KOPT-K1 (cell line): ENCODE measurements around the gene STX10.

ENCODE experiments used
- H3K27ac ChIP-seq: fragments of 200-600 bp; sonication (generic); 2 replicates; pipeline ENCODE4 v1.5.1; 2016; ENCODE audit warnings: antibody characterized with exemption, mild to moderate bottlenecking, low read depth, low read length; ENCODE audit not compliant: poor library complexity, severe bottlenecking
- H3K36me3 ChIP-seq: fragments of 200-600 bp; sonication (generic); 2 replicates; pipeline ENCODE4 v1.5.1; 2017; ENCODE audit warnings: antibody characterized with exemption, mild to moderate bottlenecking, low read length, moderate library complexity; ENCODE audit not compliant: insufficient read depth
- H3K9me3 ChIP-seq: fragments of 200-600 bp; sonication (generic); 2 replicates; pipeline ENCODE4 v1.5.1; 2017; ENCODE audit warnings: antibody characterized with exemption, low read length, mild to moderate bottlenecking; ENCODE audit not compliant: insufficient read depth, poor library complexity, severe bottlenecking

STX10 gene

DNA sequence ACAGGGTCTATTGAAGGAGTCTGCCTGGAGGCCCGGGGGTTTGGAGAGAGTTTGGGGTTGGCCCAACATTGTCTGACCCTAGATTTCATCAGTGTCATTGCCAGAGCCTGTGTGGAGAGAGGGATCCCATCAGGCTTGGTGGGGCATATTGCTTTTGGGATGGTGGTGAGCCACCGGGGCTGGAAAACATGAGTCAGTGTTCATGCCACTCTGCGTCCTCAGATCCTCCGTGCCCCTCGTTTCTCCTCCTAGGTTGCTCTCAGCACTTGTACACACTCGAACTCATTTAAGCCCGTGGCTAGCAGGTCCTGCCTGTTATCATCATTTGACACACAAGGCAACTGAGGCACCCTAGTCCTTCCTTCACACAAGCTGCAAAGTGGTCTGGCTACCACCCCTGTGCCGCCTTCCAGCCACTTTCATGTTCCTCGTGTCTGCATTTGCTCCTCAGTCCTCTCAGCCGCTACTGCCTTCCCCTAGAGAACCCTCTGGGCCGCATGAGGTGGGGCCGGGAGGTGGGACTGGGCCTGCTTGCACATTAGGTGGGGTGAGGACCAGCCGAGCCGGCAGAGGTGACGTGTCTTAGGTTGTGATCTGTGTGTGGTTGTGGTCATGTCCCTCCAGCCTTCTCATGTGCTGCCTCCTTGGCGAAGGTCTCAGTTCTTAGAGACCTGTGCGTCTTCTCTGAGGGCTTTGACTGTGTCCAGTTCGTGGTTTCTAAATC lies 28.5 kb downstream of the STX10 start:
- H3K27ac ChIP-seq, result no peak overlapping the region
- no peaks in the 10 kb centered on the region for H3K9me3 ChIP-seq
- H3K36me3 ChIP-seq, result peaks cover 61% of the 10 kb centered on the region

DNA sequence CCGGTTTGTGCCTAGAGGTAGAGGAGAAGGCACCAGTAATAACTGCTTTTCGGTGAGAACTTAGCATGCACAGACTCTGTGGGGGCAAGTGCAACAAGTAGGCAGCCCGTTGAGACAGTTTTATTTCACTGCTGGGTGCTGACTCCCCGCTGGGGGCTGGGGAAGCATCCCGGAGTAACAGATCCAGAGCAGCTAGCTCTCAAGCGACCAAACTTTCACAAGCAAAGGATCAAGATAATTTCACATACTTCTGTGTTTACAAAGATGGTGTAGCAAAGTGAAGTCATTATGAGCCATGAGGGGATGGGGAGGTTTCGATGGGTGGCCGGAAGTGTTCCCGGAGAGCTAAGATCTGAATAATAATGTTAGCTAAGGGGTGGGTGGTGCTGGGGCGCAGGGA lies 29.4 kb downstream of the STX10 start:
- Histone ChIP-seq H3K9me3 (no peaks in the 10 kb centered on the region), H3K36me3 (peaks cover 52% of the 10 kb centered on the region), H3K27ac (no peak overlapping the region)

DNA sequence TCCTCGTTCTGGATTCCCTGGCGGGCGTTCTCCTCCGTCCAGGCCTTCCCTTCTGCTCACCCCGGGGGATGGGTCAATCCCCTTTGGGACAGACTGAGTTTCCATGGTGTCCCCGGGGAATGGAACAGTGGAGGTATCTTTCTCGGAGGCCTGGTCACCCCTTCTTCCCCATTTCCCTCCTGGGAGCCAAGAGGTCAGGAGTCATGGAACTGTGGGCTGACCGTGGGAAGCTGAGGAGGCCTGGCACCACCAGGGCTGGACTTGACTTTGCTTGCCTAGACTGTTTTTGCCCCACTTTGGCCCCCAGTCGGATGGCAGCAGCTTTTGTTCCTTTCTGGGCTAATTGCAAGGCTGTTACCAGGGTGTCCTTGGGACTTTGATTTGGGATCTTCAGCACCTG lies 30.1 kb downstream of the STX10 start:
- H3K9me3 ChIP-seq, result no peaks in the 10 kb centered on the region
- peaks cover 52% of the 10 kb centered on the region for H3K36me3 ChIP-seq
- no peak overlapping the region for H3K27ac ChIP-seq

DNA sequence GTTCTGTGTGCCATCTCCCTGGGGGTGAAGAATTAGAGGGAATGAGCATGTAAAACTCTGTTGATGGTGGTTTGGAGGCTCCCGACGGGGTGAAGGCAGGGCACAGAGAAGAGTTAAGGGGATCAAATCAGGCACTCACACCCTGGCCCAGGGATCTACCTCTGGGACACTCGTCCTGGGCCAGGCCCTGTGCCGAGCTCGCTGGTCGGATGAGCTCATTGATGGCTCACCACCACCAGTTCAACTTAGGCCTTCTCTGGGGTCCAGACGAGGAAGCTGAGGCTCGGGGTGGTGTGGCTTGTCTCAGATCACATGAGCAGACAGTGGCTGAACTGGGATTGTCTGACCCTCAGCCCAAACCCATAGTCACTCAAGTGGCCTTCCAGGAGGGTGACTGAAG lies 30.5 kb downstream of the STX10 start:
- Histone ChIP-seq H3K27ac (peak overlapping the region; percentile 91), H3K36me3 (peaks cover 52% of the 10 kb centered on the region), H3K9me3 (no peaks in the 10 kb centered on the region)

DNA sequence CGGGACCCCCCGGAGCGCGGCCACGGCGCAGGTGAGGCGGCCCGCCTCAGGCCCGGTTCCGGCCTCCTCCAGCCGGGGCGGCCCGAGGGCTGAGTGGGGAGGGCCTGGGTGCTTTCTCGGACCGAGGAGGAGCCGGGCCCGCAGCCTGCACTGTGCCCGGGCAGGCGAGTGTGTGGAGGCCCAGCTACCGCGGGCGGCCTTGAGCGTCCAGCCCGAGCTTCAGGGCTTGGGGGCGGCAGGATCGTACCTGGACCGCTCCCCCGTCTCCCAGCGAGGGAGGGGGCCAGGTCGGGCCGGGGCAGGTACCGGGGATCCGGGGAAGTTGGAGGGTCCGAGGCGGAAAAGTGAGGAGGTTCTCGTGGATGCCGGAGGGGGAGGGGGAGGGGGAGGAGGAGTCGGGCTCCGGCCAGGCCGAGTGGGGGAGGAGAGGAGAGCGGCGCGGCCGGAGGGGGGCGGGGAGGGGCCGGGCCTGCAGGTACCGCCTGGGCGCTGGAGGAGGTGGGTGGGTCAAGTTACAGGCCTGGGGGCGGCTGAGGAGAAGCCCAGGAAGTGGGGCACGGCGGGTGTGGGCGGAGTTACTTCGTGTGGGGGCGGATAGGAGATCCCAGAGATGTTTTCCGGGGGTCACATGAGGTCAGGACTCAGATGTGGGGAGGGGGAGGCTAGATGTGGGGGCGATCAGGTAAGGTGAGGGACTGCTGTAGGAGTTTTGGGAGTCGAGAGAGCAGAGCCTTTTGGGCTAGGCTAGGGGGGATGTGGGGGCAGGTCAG lies 31.6 kb downstream of the STX10 start:
- Histone ChIP-seq H3K27ac (peak overlapping the region; percentile 91), H3K9me3 (no peaks in the 10 kb centered on the region), H3K36me3 (peaks cover 52% of the 10 kb centered on the region)

DNA sequence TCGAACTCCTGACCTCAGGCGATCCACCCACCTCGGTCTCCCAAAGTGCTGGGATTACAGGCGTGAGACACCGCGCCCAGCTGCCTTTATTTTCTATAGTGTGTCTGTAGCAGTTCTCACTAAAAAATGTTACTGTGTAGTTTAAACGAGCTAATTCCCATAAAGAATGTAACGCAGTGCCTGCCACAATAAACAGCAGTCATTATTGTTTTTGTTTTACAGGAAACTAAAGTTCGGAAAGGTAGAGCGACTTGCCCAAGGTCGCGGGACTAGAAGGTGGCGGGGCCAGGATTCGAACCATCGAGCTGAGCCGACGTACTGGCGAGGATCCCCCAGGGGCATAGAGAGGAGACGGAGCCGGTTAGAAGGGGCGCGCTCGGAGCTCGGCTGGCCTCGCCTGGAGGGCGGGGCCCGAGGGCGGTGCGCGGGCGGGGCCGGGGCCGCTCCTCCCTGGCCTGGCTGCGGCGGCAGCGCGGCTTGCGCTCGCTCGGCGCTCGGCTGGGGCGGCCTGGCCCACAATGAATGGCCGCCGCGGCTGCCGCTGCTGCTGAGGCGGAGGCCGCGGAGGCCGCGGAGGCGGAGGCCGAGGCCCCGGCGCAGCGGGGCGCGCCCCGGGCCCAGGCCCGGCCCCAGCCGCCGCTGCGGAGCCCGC lies 32.3 kb downstream of the STX10 start, which contains the start of gene NACC1:
TSS of gene NACC1 (plus strand) at position 493 of the 652 bp plus-strand sequence. CDS start 16,944 bp downstream, outside the sequence.
- H3K36me3 ChIP-seq, result peaks cover 52% of the 10 kb centered on the region

DNA sequence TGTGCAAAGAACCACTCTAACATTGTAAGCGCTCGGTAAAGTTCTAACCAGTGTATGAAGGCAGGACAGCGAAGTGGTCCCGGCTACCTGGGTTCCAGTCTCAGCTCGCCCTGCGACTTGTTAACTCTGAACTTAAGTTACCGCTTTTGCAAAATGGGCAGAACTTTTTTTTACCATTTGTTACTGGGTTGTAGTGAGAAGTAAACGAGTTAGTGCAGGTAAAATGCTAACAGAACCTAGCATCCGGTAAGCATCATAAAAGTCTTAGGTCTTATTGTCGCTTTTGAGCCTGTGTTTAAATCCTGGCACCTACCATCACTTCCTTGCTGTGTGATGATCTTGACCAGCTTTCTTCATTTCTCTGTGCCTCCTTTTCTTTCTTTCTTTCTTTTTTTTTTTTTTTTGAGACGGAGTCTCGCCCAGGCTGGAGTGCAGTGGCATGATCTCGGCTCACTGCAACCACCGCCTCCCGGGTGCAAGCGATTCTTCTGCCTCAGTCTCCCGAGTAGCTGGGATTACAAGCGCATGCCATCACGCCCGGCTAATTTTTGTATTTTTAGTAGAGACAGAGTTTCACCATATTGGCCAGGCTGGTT lies 32.9 kb downstream of the STX10 start:
- Histone ChIP-seq H3K36me3 (peaks cover 52% of the 10 kb centered on the region), H3K9me3 (no peaks in the 10 kb centered on the region), H3K27ac (peak overlapping the region; percentile 91)

More for the DNA sequence above, 32.3 kb downstream of the STX10 start, which contains the start of gene NACC1:
- H3K9me3 ChIP-seq, result no peaks in the 10 kb centered on the region
- H3K27ac ChIP-seq, result peak within 1 kb of the TSS; percentile 91

DNA sequence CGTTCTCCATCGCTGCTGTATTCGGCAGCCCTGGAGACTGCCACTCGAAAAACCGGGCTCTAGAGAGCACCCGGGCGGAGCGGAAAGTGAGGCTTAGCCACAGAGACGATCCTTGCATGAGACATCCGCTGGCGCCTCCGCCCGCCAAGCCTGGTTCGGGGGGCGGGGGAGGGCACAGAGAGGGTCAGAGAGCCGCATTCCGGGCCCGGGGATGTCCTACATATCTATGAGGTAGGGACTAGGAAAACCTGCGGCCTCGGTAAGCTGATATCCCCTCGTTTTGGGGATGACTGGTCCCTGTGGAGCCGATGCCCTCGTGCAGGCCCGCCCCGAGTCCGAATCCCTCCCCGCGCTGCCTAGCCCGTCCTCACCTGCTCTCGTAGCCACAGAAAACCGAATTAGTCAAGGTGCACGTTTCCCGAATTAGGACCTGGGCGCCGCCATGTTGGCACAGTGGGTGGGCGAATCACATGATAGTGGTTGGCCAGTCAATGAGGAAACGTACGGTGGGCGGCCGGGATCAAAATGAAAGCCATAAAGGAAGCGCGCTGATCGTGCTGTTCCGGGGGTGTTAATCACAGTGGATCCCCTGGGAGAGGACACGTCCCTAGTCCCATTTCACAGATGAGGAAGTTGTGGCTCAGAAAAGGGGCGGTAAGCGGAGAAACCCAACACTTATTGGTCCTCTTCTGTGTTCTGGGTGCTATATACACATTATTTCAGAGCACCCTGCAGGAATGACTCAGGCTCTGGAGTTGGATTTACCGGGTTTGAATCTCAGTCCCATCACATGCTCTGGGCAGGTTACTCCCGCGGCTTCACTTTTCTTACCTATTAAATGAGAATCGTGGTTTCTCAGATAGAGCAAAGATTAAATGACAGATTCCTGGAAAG lies 33.6 kb downstream of the STX10 start, which contains the start of gene TRMT1:
TSS of gene TRMT1 (minus strand) at position 459 of the 894 bp plus-strand sequence. CDS start at position 118, 341 bp downstream.
- Histone ChIP-seq H3K9me3 (no peaks in the 10 kb centered on the region), H3K27ac (peak within 1 kb of the TSS; percentile 91), H3K36me3 (peaks cover 50% of the 10 kb centered on the region)

DNA sequence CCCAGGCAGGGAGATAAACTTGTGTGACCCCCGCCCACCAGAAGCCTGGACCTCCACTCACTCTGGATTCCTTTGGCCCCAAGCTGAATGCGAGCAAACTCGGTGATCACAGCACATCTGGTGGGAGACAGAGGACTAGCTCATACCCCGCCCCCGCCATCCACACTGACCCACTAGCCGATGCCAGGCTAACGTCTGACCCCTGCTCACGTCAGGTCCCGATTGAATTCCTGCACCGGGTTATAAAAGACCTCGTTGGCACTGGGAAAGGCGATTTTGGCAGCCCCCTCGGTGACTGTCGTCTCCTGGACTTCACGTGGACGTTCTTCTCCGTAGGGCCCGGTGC lies 34.3 kb downstream of the STX10 start:
- Histone ChIP-seq H3K9me3 (no peaks in the 10 kb centered on the region), H3K27ac (peak overlapping the region; percentile 91), H3K36me3 (peaks cover 44% of the 10 kb centered on the region)

DNA sequence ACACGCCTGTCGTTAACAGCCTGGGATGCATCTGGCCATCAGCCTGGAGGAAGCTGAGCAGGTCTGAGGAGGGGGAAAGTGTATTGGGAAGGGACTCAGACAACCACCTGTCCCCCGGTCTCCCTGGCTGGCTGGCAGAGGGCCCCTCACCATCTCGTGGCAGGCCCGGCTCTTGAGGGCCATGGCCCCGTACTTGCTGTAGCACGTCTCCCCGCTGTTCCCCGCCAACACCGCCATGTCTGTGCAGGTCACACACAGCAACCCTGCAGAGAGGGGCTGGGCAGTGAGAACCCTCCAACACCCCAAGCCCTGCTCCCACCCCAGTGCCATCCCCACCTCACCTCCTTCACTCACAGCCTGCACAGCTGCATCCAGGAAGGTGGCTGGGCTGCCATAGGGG lies 37.6 kb downstream of the STX10 start:
- Histone ChIP-seq H3K9me3 (no peaks in the 10 kb centered on the region), H3K27ac (no peak overlapping the region), H3K36me3 (peaks cover 55% of the 10 kb centered on the region)

DNA sequence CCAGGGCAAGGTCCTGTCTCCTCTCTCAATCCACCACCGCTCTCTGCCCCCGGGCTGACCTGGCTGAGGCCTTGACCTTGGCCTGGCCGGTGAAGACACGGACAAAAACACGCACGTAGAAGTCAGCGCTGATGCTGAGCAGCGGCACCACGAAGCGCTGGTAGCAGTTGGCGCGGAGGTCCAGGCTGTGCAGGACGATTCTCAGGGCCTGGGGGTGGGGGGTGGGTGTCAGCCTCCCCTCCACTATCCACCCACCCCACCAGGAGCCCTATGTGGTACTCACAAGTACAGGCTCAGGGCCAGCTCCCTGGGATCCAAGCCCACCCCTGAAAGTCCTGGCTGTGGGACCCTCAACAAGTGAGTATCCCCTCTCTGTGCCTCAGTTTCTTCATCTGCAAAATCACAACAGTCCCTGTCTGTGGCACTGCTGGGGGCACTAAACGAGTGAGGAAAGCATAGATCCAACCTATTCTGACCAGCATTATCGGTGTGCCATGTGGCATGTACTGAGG lies 40.0 kb downstream of the STX10 start:
- H3K27ac ChIP-seq, result no peak overlapping the region
- peaks cover 60% of the 10 kb centered on the region for H3K36me3 ChIP-seq
- no peaks in the 10 kb centered on the region for H3K9me3 ChIP-seq

DNA sequence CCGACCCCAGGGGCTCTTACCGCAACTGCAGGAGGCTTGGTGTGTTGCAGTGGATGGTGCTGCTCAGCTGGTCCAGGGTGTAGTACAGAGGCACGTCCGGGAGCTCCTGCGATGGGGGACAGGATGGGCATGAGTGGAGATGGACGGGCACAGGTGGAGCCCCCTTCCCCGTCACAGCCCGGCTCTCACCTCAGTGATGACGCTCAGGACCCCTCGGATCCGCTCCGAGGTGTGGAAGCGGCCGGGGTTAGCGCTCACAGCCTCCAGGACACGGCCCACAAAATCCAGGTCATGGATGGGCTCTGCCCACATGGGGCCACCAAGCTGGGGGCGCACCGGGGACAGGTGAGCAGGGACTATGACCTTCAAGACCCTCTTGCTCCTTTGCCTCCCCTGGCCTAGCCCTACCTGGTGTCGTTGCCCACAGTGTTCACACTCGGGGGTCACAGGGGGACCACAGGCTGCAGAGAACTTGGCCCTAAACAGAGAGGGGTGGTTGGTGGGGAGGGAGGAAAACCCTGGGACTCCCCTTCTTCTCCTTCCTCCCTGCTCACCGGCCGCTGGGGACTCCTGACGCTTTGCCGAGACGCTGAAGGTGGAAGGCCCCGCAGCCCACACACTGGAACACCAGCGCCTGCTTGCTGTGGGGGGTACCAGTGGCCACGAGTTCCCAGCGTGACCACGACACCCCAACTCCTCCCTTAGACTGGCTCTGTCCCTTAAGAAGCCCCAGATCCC lies 40.6 kb downstream of the STX10 start:
- H3K27ac ChIP-seq, result no peak overlapping the region
- peaks cover 60% of the 10 kb centered on the region for H3K36me3 ChIP-seq
- H3K9me3 ChIP-seq, result no peaks in the 10 kb centered on the region

DNA sequence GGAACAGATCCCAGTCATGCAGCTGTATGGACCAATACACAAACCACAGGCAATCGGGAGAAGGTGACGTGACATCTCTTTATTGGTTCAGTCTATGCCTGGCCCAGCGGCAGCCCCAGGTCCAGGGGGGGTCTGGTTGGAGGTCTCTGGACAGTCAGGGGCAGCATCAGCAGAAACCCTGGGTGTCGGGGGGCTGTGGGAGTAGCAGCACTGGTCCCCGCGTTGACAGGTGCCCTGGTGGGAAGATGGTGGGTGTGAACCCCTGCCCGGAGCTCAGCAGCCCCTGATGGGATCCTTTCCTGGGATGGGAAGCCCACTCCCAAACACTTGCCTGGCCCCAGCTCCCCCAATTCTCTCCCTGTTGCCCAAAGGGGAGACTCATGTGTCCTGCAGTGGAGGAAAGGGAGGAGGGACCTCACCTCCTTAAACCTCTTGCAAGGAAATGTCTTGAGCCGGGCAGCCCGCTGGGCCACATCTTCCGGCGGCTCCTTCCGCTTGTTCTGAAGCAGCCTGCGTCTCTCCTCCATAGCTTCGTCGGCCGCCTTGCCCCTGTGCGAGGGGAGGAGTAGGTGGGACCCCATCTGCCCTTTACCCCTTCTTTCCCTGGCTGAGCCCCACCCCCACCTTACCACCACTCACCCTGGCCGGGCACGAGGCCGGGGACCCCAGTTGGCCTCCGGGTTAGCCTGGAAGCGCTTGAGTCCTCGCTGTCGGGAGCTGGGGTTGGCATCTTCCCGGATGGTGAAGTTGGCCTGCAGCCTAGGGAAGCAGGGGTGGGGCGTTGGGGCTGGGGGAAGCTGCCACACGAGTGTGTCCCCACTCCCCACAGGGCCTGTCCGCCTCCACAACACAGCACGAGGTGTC lies 45.1 kb downstream of the STX10 start:
- no peaks in the 10 kb centered on the region for H3K9me3 ChIP-seq
- H3K36me3 ChIP-seq, result peaks cover 37% of the 10 kb centered on the region
- H3K27ac ChIP-seq, result no peak overlapping the region
